Suprapubic skin (tissue), 4 donors: ENCODE measurements around the gene LMF1. TPM values are rescaled to one million over a fixed set of nuclear protein-coding genes. Genes with fewer than 3 reads are reported as not detected.

Source experiments
- DNase-seq, 2 donors: peaks; one replicate each; pipeline ENCODE4 v3.0.0-alpha.2; 2019; ENCODE audit warnings: low spot score in 2 of 2
- H3K27ac ChIP-seq: fragments of 200-600 bp; sonication (generic); one replicate; pipeline ENCODE4 v1.5.1; 2019
- H3K27me3 ChIP-seq: fragments of 200-600 bp; sonication (generic); one replicate; pipeline ENCODE4 v1.5.1; 2019
- H3K36me3 ChIP-seq: fragments of 200-600 bp; sonication (generic); one replicate; pipeline ENCODE4 v1.5.1; 2019
- H3K4me1 ChIP-seq: fragments of 200-600 bp; sonication (generic); one replicate; pipeline ENCODE4 v1.5.1; 2019
- H3K4me3 ChIP-seq: fragments of 200-600 bp; sonication (generic); one replicate; pipeline ENCODE4 v1.5.1; 2019; ENCODE audit warnings: mild to moderate bottlenecking
- H3K9me3 ChIP-seq: fragments of 200-600 bp; sonication (generic); one replicate; pipeline ENCODE4 v1.5.1; 2019
- CTCF ChIP-seq, 2 donors: fragments of 200-600 bp in 1 of 2; fragments of 450-650 bp in 1 of 2; sonication (generic) in 1 of 2; IDR thresholded peaks; one replicate each; pipeline ENCODE4 v1.5.1; 2016 to 2019; ENCODE audit warnings: antibody characterized with exemption in 2 of 2, mild to moderate bottlenecking in 1 of 2, moderate library complexity in 1 of 2
- EP300 ChIP-seq: sonication (generic); formaldehyde crosslinking; IDR thresholded peaks from one replicate; pipeline ENCODE4 v1.6.1; 2017; ENCODE audit warnings: antibody characterized with exemption
- POLR2A ChIP-seq, 2 donors: fragments of 450-650 bp; IDR thresholded peaks; one replicate each; pipeline ENCODE4 v1.6.1; 2017; ENCODE audit warnings: antibody characterized with exemption in 2 of 2, mild to moderate bottlenecking in 2 of 2, moderate library complexity in 2 of 2
- POLR2AphosphoS5 ChIP-seq, 3 donors: sonication (generic); formaldehyde crosslinking; IDR thresholded peaks; one replicate each; pipeline ENCODE4 v1.6.1; 2017; ENCODE audit warnings: antibody characterized with exemption in 3 of 3
- WGBS: methylation state at CpG from one replicate; pipeline ENCODE4 v1.1.5; 2018; 5-methylcytosine and 5-hydroxymethylcytosine counted together
- total RNA-seq, 4 donors: library from RNA; depleted of rRNA; stranded (reverse); fragments of >200 nt; gene quantifications; one replicate each; pipeline ENCODE4 v1.1.0, GENCODE V29; 2016

Gene LMF1
- total RNA-seq, 4 donors from 2014 or later = 32.1 to 117 (median 38.0) TPM

DNA sequence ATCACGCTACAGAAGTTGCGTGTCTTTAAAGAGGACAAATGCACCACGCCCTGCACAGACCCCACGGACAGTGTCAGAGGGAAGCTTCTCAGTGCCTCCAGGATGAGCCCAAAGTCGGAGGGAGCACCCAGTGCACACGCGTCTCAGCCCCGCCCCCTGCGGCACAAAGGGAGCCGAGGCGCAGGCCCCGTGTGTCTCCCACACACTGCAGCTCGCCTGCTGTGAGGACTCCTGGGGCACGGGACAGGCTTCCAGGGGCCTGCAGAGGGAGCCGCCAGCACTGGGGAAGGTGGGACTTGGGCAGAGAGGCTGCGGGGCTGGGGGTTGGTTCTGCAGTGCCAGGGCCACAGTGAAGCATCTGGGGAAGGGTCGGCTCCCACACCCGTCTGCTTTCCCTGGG is 77.4 kb downstream of the LMF1 start:
- Histone ChIP-seq H3K36me3 (peaks cover 30% of the 10 kb centered on the region), H3K4me3 (no peak overlapping the region), H3K4me1 (no peaks in the 10 kb centered on the region), H3K27ac (no peak overlapping the region), H3K27me3 (no peaks in the 10 kb centered on the region), H3K9me3 (no peaks in the 10 kb centered on the region)
- DNase-seq = no peak
- 87% methylated on average over 8 of the region's 18 CpGs for WGBS
- no peak for TF ChIP-seq EP300
- no peak for TF ChIP-seq POLR2A (IDR thresholded peaks at IDR 0.05)
- TF ChIP-seq CTCF (IDR thresholded peaks at IDR 0.05) = no peak
- TF ChIP-seq POLR2AphosphoS5 (IDR thresholded peaks at IDR 0.05) = no peak

DNA sequence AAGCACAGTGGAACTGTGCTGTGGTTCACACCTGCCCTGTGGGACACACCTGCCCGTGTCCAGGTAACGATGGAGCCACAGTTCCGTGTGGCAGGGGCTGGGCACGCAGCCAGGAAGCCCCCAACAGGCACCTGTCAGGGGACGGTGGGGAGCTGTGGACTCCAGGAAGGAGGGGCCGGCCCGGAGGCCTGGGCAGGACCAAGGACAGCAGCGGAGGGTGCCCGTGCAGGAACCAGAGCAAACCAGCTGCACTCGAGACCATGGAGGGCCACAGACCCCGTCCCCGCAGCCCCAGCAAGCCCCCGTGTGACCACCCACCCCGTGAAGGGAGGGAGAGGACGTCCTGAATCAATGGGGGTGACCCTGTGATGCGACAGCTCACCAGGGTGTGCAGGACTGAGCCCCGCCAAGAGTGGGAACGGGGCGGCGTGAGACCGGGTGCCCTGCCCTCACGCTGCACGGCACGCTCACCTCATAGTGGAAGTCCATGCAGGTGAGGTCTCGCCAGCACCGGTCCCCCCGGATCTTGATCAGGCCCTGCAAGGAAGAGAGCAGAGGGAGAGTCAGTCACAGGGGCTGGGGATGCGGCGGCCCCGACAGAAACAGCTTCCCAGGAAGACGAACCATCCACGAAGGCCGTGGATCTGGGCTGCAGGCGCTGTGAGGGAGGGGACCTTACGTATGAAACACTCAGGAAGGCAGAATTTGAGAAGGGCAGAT is 78.1 kb downstream of the LMF1 start:
- Histone ChIP-seq H3K27ac (no peak overlapping the region), H3K4me1 (no peaks in the 10 kb centered on the region), H3K36me3 (peaks cover 30% of the 10 kb centered on the region), H3K27me3 (no peaks in the 10 kb centered on the region), H3K4me3 (no peak overlapping the region), H3K9me3 (no peaks in the 10 kb centered on the region)
- DNase-seq = no peak
- 92% methylated on average over 27 of the region's 35 CpGs for WGBS
- TF ChIP-seq POLR2AphosphoS5 (IDR thresholded peaks at IDR 0.05) = no peak
- TF ChIP-seq EP300 = no peak
- TF ChIP-seq CTCF (IDR thresholded peaks at IDR 0.05) = no peak
- TF ChIP-seq POLR2A (IDR thresholded peaks at IDR 0.05) = no peak

- TF ChIP-seq CTCF (IDR thresholded peaks at IDR 0.05) (no peak), EP300 (no peak), POLR2A (IDR thresholded peaks at IDR 0.05) (no peak), POLR2AphosphoS5 (IDR thresholded peaks at IDR 0.05) (no peak)
- H3K27ac ChIP-seq = no peak overlapping the region
- no peak for DNase-seq
- H3K36me3 ChIP-seq = peaks cover 30% of the 10 kb centered on the region
- no peaks in the 10 kb centered on the region for H3K9me3 ChIP-seq
- no peaks in the 10 kb centered on the region for H3K27me3 ChIP-seq
- 94% methylated on average over 19 of the region's 19 CpGs for WGBS
- H3K4me1 ChIP-seq = no peaks in the 10 kb centered on the region
- no peak overlapping the region for H3K4me3 ChIP-seq
Observed at GRCh38 chr16:892006-892405, 78.8 kb downstream of the LMF1 start.

DNA sequence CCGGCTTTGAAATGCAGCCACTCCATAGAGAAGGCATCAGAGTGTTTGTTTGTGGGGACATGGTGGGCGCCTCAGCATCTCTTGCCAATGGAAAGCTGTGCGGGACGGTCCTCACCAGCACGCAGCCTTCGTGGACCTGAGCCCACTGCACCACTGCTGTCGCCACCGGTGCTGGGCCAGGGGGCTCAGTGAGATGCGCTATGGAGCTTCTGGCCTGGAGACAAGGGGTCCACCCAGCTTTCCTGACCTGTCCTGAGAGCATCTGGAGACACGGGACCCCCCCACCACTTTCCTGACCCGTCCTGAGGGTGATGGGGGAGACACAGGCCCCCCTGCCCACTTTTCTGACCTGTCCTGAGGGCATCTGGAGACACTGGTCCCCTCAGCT is 79.4 kb downstream of the LMF1 start:
- no peaks in the 10 kb centered on the region for H3K9me3 ChIP-seq
- peaks cover under 1% of the 10 kb centered on the region for H3K4me1 ChIP-seq
- TF ChIP-seq POLR2A (IDR thresholded peaks at IDR 0.05) (no peak), CTCF (IDR thresholded peaks at IDR 0.05) (no peak), POLR2AphosphoS5 (IDR thresholded peaks at IDR 0.05) (no peak), EP300 (no peak)
- H3K36me3 ChIP-seq = peaks cover 30% of the 10 kb centered on the region
- no peaks in the 10 kb centered on the region for H3K27me3 ChIP-seq
- no peak overlapping the region for H3K4me3 ChIP-seq
- 95% methylated on average over 4 of the region's 11 CpGs for WGBS
- DNase-seq = no peak
- H3K27ac ChIP-seq = no peak overlapping the region

- 88% methylated on average over 10 of the region's 20 CpGs for WGBS
- peaks cover 30% of the 10 kb centered on the region for H3K36me3 ChIP-seq
Observed at GRCh38 chr16:890716-891352, 80.0 kb downstream of the LMF1 start.

More at GRCh38 chr16:890716-891352, 80.0 kb downstream of the LMF1 start:
- H3K27ac ChIP-seq = no peak overlapping the region
- no peaks in the 10 kb centered on the region for H3K9me3 ChIP-seq
- no peak overlapping the region for H3K4me3 ChIP-seq
- no peaks in the 10 kb centered on the region for H3K27me3 ChIP-seq
- peaks cover 3% of the 10 kb centered on the region for H3K4me1 ChIP-seq
- DNase-seq = no peak
- TF ChIP-seq POLR2AphosphoS5 (IDR thresholded peaks at IDR 0.05) (no peak), EP300 (no peak), POLR2A (IDR thresholded peaks at IDR 0.05) (no peak), CTCF (IDR thresholded peaks at IDR 0.05) (no peak)
